DOHH2 (cell line): ENCODE results near the gene IQCM.

ENCODE experiments used
- EZH2phosphoT487 ChIP-seq: fragments of 200-600 bp; sonication (generic); IDR thresholded peaks from 2 replicates; pipeline ENCODE4 v1.6.1; 2017; ENCODE audit warnings: borderline replicate concordance, mild to moderate bottlenecking, antibody characterized with exemption, low read length, moderate library complexity, mixed read lengths
- TF ChIP-seq, protein P1 (sequence below): fragments of 200-600 bp; sonication (generic); IDR thresholded peaks from one replicate; pipeline ENCODE4 v1.5.1; 2014; ENCODE audit warnings: antibody characterized with exemption, mild to moderate bottlenecking, low read depth, low read length; ENCODE audit not compliant: poor library complexity, severe bottlenecking

DNA sequence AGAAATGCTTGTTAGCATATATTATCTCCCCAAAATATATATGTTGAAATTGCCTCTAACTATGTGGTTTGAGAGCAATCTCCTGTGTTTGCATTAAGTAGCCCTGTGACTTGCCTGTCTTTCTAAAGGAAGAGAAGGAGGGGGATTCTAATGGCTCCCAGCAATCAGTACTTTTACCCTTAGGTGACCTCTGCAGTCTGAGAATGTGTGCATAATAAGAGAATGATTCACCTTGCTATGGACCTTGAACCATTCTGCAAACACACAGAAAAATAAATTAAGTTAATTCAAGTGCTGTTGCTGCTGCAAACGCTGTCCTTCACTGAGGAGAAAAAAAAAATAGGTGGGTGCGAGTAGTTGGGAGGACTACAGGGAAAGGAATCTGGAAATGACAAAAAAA, 322.2 kb downstream of the IQCM start:
- TF ChIP-seq, protein P1, sequence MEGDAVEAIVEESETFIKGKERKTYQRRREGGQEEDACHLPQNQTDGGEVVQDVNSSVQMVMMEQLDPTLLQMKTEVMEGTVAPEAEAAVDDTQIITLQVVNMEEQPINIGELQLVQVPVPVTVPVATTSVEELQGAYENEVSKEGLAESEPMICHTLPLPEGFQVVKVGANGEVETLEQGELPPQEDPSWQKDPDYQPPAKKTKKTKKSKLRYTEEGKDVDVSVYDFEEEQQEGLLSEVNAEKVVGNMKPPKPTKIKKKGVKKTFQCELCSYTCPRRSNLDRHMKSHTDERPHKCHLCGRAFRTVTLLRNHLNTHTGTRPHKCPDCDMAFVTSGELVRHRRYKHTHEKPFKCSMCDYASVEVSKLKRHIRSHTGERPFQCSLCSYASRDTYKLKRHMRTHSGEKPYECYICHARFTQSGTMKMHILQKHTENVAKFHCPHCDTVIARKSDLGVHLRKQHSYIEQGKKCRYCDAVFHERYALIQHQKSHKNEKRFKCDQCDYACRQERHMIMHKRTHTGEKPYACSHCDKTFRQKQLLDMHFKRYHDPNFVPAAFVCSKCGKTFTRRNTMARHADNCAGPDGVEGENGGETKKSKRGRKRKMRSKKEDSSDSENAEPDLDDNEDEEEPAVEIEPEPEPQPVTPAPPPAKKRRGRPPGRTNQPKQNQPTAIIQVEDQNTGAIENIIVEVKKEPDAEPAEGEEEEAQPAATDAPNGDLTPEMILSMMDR, result no peak
- TF ChIP-seq EZH2phosphoT487, result no peak
